ENCODE measurements around the gene ZNF335.
"Not testable (repeated sequence)": the region's sequence is repeated elsewhere in the genome, so short reads cannot be mapped to it uniquely, and the experiment has no call there.

Gene ZNF335

GRCh38 chr20:46007671-46008070 is 35.7 kb upstream of the ZNF335 start:
- Mint-ChIP-seq H3K9me3 (peaks cover 3% of the 10 kb centered on the region), H3K27me3 (peaks cover 30% of the 10 kb centered on the region), H3K36me3 (no peaks in the 10 kb centered on the region), H3K4me3 (no peak overlapping the region), H3K4me1 (peaks cover 60% of the 10 kb centered on the region), H3K27ac (peak overlapping the region; percentile 16)
- no peak for ATAC-seq (ENCODE audit: low read depth)
- DNase-seq (ENCODE audit: low spot score in 2 of 2) = no peak

- DNase-seq (ENCODE audit: low spot score in 2 of 2) = no peak
- peaks cover 3% of the 10 kb centered on the region for H3K9me3 Mint-ChIP-seq
- H3K4me3 Mint-ChIP-seq = no peak overlapping the region
- H3K36me3 Mint-ChIP-seq = no peaks in the 10 kb centered on the region
- peaks cover 59% of the 10 kb centered on the region for H3K4me1 Mint-ChIP-seq
- H3K27me3 Mint-ChIP-seq = peaks cover 27% of the 10 kb centered on the region
- H3K27ac Mint-ChIP-seq = no peak overlapping the region
- no peak for ATAC-seq (ENCODE audit: low read depth)
Observed at GRCh38 chr20:46006964-46007363, 35.0 kb upstream of the ZNF335 start.

GRCh38 chr20:46006022-46006705 is 34.2 kb upstream of the ZNF335 start:
- ATAC-seq (ENCODE audit: low read depth) (no peak), DNase-seq (ENCODE audit: low spot score in 2 of 2) (no peak)
- H3K27ac Mint-ChIP-seq = no peak overlapping the region
- peaks cover 53% of the 10 kb centered on the region for H3K4me1 Mint-ChIP-seq
- H3K27me3 Mint-ChIP-seq = peaks cover 20% of the 10 kb centered on the region
- H3K36me3 Mint-ChIP-seq = no peaks in the 10 kb centered on the region
- H3K4me3 Mint-ChIP-seq = no peak overlapping the region
- no peaks in the 10 kb centered on the region for H3K9me3 Mint-ChIP-seq

- H3K27ac Mint-ChIP-seq = peak overlapping the region; percentile 21
- no peaks in the 10 kb centered on the region for H3K9me3 Mint-ChIP-seq
- H3K4me3 Mint-ChIP-seq = peak overlapping the region; percentile 67
- no peaks in the 10 kb centered on the region for H3K36me3 Mint-ChIP-seq
- H3K4me1 Mint-ChIP-seq = peaks cover 46% of the 10 kb centered on the region
- DNase-seq (ENCODE audit: low spot score in 2 of 2) = no peak
- peak; percentile 75 for ATAC-seq (ENCODE audit: low read depth)
- peaks cover 12% of the 10 kb centered on the region for H3K27me3 Mint-ChIP-seq
Observed at GRCh38 chr20:46004889-46005473, 33.0 kb upstream of the ZNF335 start.

- no peak for ATAC-seq (ENCODE audit: low read depth)
- Mint-ChIP-seq H3K27me3 (peaks cover 8% of the 10 kb centered on the region), H3K4me3 (peak overlapping the region; percentile 33)
Observed at GRCh38 chr20:46004187-46004586, 32.2 kb upstream of the ZNF335 start.

GRCh38 chr20:46002008-46002407 is 30.0 kb upstream of the ZNF335 start:
- peaks cover 8% of the 10 kb centered on the region for H3K27me3 Mint-ChIP-seq
- no peaks in the 10 kb centered on the region for H3K9me3 Mint-ChIP-seq
- no peaks in the 10 kb centered on the region for H3K36me3 Mint-ChIP-seq
- no peak for ATAC-seq (ENCODE audit: low read depth)
- H3K27ac Mint-ChIP-seq = no peak overlapping the region
- H3K4me3 Mint-ChIP-seq = no peak overlapping the region
- peaks cover 35% of the 10 kb centered on the region for H3K4me1 Mint-ChIP-seq
- no peak for DNase-seq (ENCODE audit: low spot score in 2 of 2)

More at GRCh38 chr20:46004187-46004586, 32.2 kb upstream of the ZNF335 start:
- H3K27ac Mint-ChIP-seq = no peak overlapping the region
- peaks cover 40% of the 10 kb centered on the region for H3K4me1 Mint-ChIP-seq
- no peaks in the 10 kb centered on the region for H3K36me3 Mint-ChIP-seq
- DNase-seq (ENCODE audit: low spot score in 2 of 2) = no peak
- no peaks in the 10 kb centered on the region for H3K9me3 Mint-ChIP-seq

- H3K4me3 Mint-ChIP-seq = no peak overlapping the region
- peaks cover 9% of the 10 kb centered on the region for H3K27me3 Mint-ChIP-seq
- no peak for DNase-seq (ENCODE audit: low spot score in 2 of 2)
- H3K9me3 Mint-ChIP-seq = no peaks in the 10 kb centered on the region
- H3K27ac Mint-ChIP-seq = no peak overlapping the region
- ATAC-seq (ENCODE audit: low read depth) = no peak
- H3K36me3 Mint-ChIP-seq = no peaks in the 10 kb centered on the region
- H3K4me1 Mint-ChIP-seq = peaks cover 35% of the 10 kb centered on the region
Observed at GRCh38 chr20:46001498-46001897, 29.5 kb upstream of the ZNF335 start.

GRCh38 chr20:46000262-46000996 is 28.4 kb upstream of the ZNF335 start:
- Mint-ChIP-seq H3K27ac (no peak overlapping the region), H3K27me3 (peaks cover 10% of the 10 kb centered on the region), H3K9me3 (no peaks in the 10 kb centered on the region), H3K4me1 (peaks cover 32% of the 10 kb centered on the region), H3K36me3 (no peaks in the 10 kb centered on the region), H3K4me3 (no peak overlapping the region)
- DNase-seq (ENCODE audit: low spot score in 2 of 2) (no peak), ATAC-seq (ENCODE audit: low read depth) (no peak)

- ATAC-seq (ENCODE audit: low read depth) (no peak), DNase-seq (ENCODE audit: low spot score in 2 of 2) (no peak)
- H3K4me3 Mint-ChIP-seq = no peak overlapping the region
- no peaks in the 10 kb centered on the region for H3K9me3 Mint-ChIP-seq
- H3K36me3 Mint-ChIP-seq = no peaks in the 10 kb centered on the region
- H3K27ac Mint-ChIP-seq = no peak overlapping the region
- H3K4me1 Mint-ChIP-seq = peaks cover 29% of the 10 kb centered on the region
- peaks cover 15% of the 10 kb centered on the region for H3K27me3 Mint-ChIP-seq
Observed at GRCh38 chr20:45999557-46000261, 27.7 kb upstream of the ZNF335 start.

GRCh38 chr20:45998761-45999160 is 26.8 kb upstream of the ZNF335 start:
- H3K27ac Mint-ChIP-seq = no peak overlapping the region
- peaks cover 21% of the 10 kb centered on the region for H3K4me1 Mint-ChIP-seq
- DNase-seq (ENCODE audit: low spot score in 2 of 2) = no peak
- no peaks in the 10 kb centered on the region for H3K36me3 Mint-ChIP-seq
- H3K9me3 Mint-ChIP-seq = no peaks in the 10 kb centered on the region
- H3K4me3 Mint-ChIP-seq = no peak overlapping the region
- peaks cover 15% of the 10 kb centered on the region for H3K27me3 Mint-ChIP-seq
- ATAC-seq (ENCODE audit: low read depth) = peak; percentile 98

GRCh38 chr20:45998337-45998736 is 26.3 kb upstream of the ZNF335 start:
- ATAC-seq (ENCODE audit: low read depth) = no peak

GRCh38 chr20:45997187-45997586 is 25.2 kb upstream of the ZNF335 start:
- no peaks in the 10 kb centered on the region for H3K9me3 Mint-ChIP-seq
- no peak for DNase-seq (ENCODE audit: low spot score in 2 of 2)
- H3K4me3 Mint-ChIP-seq = no peak overlapping the region
- H3K4me1 Mint-ChIP-seq = peaks cover 20% of the 10 kb centered on the region
- H3K36me3 Mint-ChIP-seq = no peaks in the 10 kb centered on the region
- ATAC-seq (ENCODE audit: low read depth) = no peak
- no peak overlapping the region for H3K27ac Mint-ChIP-seq
- H3K27me3 Mint-ChIP-seq = peaks cover 15% of the 10 kb centered on the region

More at GRCh38 chr20:45998337-45998736, 26.3 kb upstream of the ZNF335 start:
- no peak overlapping the region for H3K4me3 Mint-ChIP-seq
- H3K9me3 Mint-ChIP-seq = no peaks in the 10 kb centered on the region
- no peak for DNase-seq (ENCODE audit: low spot score in 2 of 2)
- peaks cover 15% of the 10 kb centered on the region for H3K27me3 Mint-ChIP-seq
- H3K27ac Mint-ChIP-seq = no peak overlapping the region
- peaks cover 19% of the 10 kb centered on the region for H3K4me1 Mint-ChIP-seq
- H3K36me3 Mint-ChIP-seq = no peaks in the 10 kb centered on the region

GRCh38 chr20:45995495-45996097 is 23.6 kb upstream of the ZNF335 start:
- H3K9me3 Mint-ChIP-seq; H3K36me3 Mint-ChIP-seq; ATAC-seq (ENCODE audit: low read depth); DNase-seq (ENCODE audit: low spot score in 2 of 2); H3K27ac Mint-ChIP-seq; H3K4me3 Mint-ChIP-seq: not testable (repeated sequence)
- Mint-ChIP-seq H3K27me3 (peaks cover 15% of the 10 kb centered on the region), H3K4me1 (peaks cover 23% of the 10 kb centered on the region)
